ENCODE results near the gene DRC7. TPM values are rescaled to one million over a fixed set of nuclear protein-coding genes. Genes with fewer than 3 reads are reported as not detected.

DRC7 gene
- total and polyA plus RNA-seq, 9 of the 15 experiments (the other 6 are each of a cell fraction or from before 2014, with no cell fraction given), result 0.04 to 0.33 (median 0.12) TPM; not detected in 3

DNA sequence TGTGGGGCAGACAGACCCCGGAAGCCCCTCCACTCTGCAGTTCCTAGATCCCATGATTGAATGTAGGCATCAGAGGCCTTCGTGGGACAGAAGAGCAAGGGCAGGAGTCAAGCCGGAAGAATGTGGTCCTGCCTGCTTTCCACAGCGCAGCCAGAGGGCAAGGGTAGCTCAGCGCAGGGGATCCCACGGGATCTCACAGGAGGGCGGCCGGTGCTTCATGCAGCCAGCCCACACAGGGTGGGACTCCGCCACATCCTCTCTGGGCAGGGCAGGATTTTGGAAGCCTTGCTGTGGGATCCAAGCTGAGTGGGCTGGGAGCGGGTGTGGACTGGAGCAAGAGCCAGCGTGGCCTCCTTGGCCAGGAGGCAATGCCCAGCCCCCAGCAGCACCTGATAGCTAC is 54.0 kb downstream of the DRC7 start:
- TF ChIP-seq HLTF (IDR thresholded peaks at IDR 0.05), result no peak
- 0 out of 2 replicates have a peak, but pooled peaks have one; percentile 30 for TF ChIP-seq RBFOX2 (IDR thresholded peaks at IDR 0.05; ENCODE audit: low read depth, low read length)
- Histone ChIP-seq H2AFZ (ENCODE audit: low read depth, low read length) (no peak overlapping the region), H3K4me3 (no peak overlapping the region), H3K9ac (ENCODE audit: insufficient read depth in 1 of 2, low read depth in 2 of 2, low read length in 2 of 2) (peak overlapping the region in 1 of 2 experiments; percentile 14; a peak in 1 of 4 replicates), H3K36me3 (ENCODE audit: control insufficient read depth, insufficient read depth, low read length) (peaks cover 38% of the 10 kb centered on the region; the same call in 2 of the 3 replicates), H3K79me2 (ENCODE audit: control insufficient read depth, insufficient read depth, low read length) (no peaks in the 10 kb centered on the region), H4K20me1 (replicated peaks; ENCODE audit: control insufficient read depth, insufficient read depth, low read length) (no peaks in the 10 kb centered on the region), H3K27ac (ENCODE audit: extremely low read depth, low read depth, low read length) (no peak overlapping the region), H3K9me1 (ENCODE audit: control insufficient read depth, insufficient read depth, low read length) (no peaks in the 10 kb centered on the region), H3K9me3 (replicated peaks; ENCODE audit: control insufficient read depth, insufficient read depth, low read depth, low read length) (no peaks in the 10 kb centered on the region), H3K27me3 (ENCODE audit: control insufficient read depth in 2 of 2, insufficient read depth in 2 of 2, low read length in 2 of 2) (no peaks in the 10 kb centered on the region), H3K4me1 (replicated peaks in 1 of 2; ENCODE audit: control insufficient read depth in 2 of 2, insufficient read depth in 2 of 2, low read length in 2 of 2) (peaks cover 0 to 20% of the 10 kb centered on the region in 2 experiments; a peak in 3 of 5 replicates), H3K4me2 (ENCODE audit: insufficient read depth, low read length) (no peak overlapping the region)
- intact Hi-C loops (cut with micrococcal nuclease), result no loop called here
- ChIA-PET CTCF (ENCODE audit: low intra/inter-chr PET ratio) (no interaction called here), POLR2A (interaction anchor here (1.3 to 1.5 kb wide), 2 partner anchors 12 to 13 kb away, joined by 3 to 5 read pairs; partner anchors contain the start of gene KATNB1)
- FAIRE-seq (no peak), ATAC-seq (no peak), DNase-seq (ENCODE audit: extremely low read depth in 1 of 4, low spot score in 3 of 4) (no peak)
- no TSS peak for BruUV-seq (replicated peaks)
- WGBS (ENCODE audit: insufficient coverage, low coverage, missing lambda C conversion rate), result 83% methylated on average over 11 of the region's 11 CpGs
- in situ Hi-C loops (cut with MboI), result no loop called here

- Histone ChIP-seq H3K27me3 (ENCODE audit: control insufficient read depth in 2 of 2, insufficient read depth in 2 of 2, low read length in 2 of 2) (no peaks in the 10 kb centered on the region), H3K9me1 (ENCODE audit: control insufficient read depth, insufficient read depth, low read length) (no peaks in the 10 kb centered on the region), H3K79me2 (ENCODE audit: control insufficient read depth, insufficient read depth, low read length) (no peaks in the 10 kb centered on the region), H3K9me3 (replicated peaks; ENCODE audit: control insufficient read depth, insufficient read depth, low read depth, low read length) (no peaks in the 10 kb centered on the region), H4K20me1 (replicated peaks; ENCODE audit: control insufficient read depth, insufficient read depth, low read length) (no peaks in the 10 kb centered on the region), H3K4me3 (no peak overlapping the region), H3K9ac (ENCODE audit: insufficient read depth in 1 of 2, low read depth in 2 of 2, low read length in 2 of 2) (peak overlapping the region in 1 of 2 experiments; percentile 14; a peak in 1 of 4 replicates), H2AFZ (ENCODE audit: low read depth, low read length) (no peak overlapping the region), H3K4me1 (replicated peaks in 1 of 2; ENCODE audit: control insufficient read depth in 2 of 2, insufficient read depth in 2 of 2, low read length in 2 of 2) (peaks cover 0 to 14% of the 10 kb centered on the region in 2 experiments; a peak in 1 of 5 replicates), H3K27ac (ENCODE audit: extremely low read depth, low read depth, low read length) (no peak overlapping the region), H3K36me3 (ENCODE audit: control insufficient read depth, insufficient read depth, low read length) (peaks cover 42% of the 10 kb centered on the region; the same call in 2 of the 3 replicates), H3K4me2 (ENCODE audit: insufficient read depth, low read length) (no peak overlapping the region)
- ChIA-PET CTCF (ENCODE audit: low intra/inter-chr PET ratio) (no interaction called here), POLR2A (interaction anchor here (1.3 to 1.5 kb wide), 2 partner anchors 12 to 14 kb away, joined by 3 to 5 read pairs; partner anchors contain the start of gene KATNB1)
- no TSS peak for BruUV-seq (replicated peaks)
- FAIRE-seq, result no peak
- TF ChIP-seq RBM25 (IDR thresholded peaks at IDR 0.05; ENCODE audit: low read depth, low read length, severe bottlenecking), result peak; percentile 82
- TF ChIP-seq RBM39 (optimal IDR thresholded peaks at IDR 0.05; ENCODE audit: low read depth, low read length), result no peak
- peak; percentile 39 for TF ChIP-seq ZFP36 (IDR thresholded peaks at IDR 0.05; ENCODE audit: low read depth, low read length, partially characterized antibody)
- no peak for TF ChIP-seq ELF2 (CRISPR knock-in tag; IDR thresholded peaks at IDR 0.05)
- TF ChIP-seq BCOR (IDR thresholded peaks at IDR 0.05), result peak; percentile 67
- no peak for TF ChIP-seq RAD21 (CRISPR knock-in tag; conservative IDR thresholded peaks at IDR 0.05 in 1 of 2, IDR thresholded peaks at IDR 0.05 in 1 of 2)
- intact Hi-C loops (cut with micrococcal nuclease) (no loop called here), in situ Hi-C loops (cut with MboI) (no loop called here)
- DNase-seq (ENCODE audit: extremely low read depth in 1 of 4, low spot score in 3 of 4), result no peak
- WGBS (ENCODE audit: insufficient coverage, low coverage, missing lambda C conversion rate), result 80% methylated on average over 3 of the region's 3 CpGs
- ATAC-seq, result no peak
Observed at GRCh38 chr16:57749101-57749692, 54.6 kb downstream of the DRC7 start.
